ENCODE results near the gene TBC1D22A. TPM values are rescaled to one million over a fixed set of nuclear protein-coding genes. Genes with fewer than 3 reads are reported as not detected.

TBC1D22A gene
- polyA plus RNA-seq, 1 donor (not counting 4 experiments of a cell fraction or from before 2014, with no cell fraction given) = 20.9 TPM

DNA sequence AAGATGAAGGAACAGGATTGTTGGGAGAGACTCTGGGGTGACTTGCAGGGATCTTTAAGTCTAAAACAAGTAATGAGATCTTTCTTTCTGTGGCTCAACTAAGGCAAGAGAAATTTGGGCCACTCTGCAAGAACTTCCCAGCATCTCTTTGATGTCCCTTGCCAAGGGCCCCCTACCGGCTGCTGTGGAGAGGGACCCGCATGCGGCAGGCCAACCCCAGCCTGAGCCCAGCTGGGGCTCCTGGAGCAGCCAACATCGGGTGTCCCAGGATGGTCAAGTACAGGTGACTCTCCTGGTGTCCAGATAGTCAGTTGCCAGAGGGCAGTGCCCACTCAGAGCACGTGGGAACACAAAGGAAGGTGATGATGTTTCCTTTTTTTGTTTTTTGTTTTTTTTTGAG lies 363.2 kb downstream of the TBC1D22A start:
- no peak overlapping the region for H3K9ac ChIP-seq (ENCODE audit: control insufficient read depth, extremely low read depth, insufficient read depth, low read length)
- no peak overlapping the region for H2AFZ ChIP-seq (ENCODE audit: control insufficient read depth, low read length)
- no peaks in the 10 kb centered on the region for H3K9me1 ChIP-seq (ENCODE audit: control insufficient read depth, extremely low read depth, insufficient read depth, low read length)
- H3K4me3 ChIP-seq (ENCODE audit: control insufficient read depth in 2 of 3, extremely low read depth in 1 of 3, insufficient read depth in 2 of 3, low read depth in 1 of 3, low read length in 3 of 3) = no peak overlapping the region
- dilution Hi-C loops (cut with MboI; ENCODE audit: extremely low pct_ligation_motif_present, low sequenced_read_pairs) = no loop called here
- H3K4me1 ChIP-seq (ENCODE audit: control insufficient read depth, extremely low read depth, insufficient read depth, low read length) = peaks cover 22% of the 10 kb centered on the region
- no peaks in the 10 kb centered on the region for H3K9me3 ChIP-seq (ENCODE audit: control insufficient read depth, low read depth, low read length)
- H3K36me3 ChIP-seq (ENCODE audit: control insufficient read depth in 2 of 2, extremely low read depth in 1 of 2, insufficient read depth in 2 of 2, low read length in 2 of 2) = no peaks in the 10 kb centered on the region
- DNase-seq (ENCODE audit: low read depth, low spot score) (no peak), FAIRE-seq (no peak)
- TF ChIP-seq, protein P1, sequence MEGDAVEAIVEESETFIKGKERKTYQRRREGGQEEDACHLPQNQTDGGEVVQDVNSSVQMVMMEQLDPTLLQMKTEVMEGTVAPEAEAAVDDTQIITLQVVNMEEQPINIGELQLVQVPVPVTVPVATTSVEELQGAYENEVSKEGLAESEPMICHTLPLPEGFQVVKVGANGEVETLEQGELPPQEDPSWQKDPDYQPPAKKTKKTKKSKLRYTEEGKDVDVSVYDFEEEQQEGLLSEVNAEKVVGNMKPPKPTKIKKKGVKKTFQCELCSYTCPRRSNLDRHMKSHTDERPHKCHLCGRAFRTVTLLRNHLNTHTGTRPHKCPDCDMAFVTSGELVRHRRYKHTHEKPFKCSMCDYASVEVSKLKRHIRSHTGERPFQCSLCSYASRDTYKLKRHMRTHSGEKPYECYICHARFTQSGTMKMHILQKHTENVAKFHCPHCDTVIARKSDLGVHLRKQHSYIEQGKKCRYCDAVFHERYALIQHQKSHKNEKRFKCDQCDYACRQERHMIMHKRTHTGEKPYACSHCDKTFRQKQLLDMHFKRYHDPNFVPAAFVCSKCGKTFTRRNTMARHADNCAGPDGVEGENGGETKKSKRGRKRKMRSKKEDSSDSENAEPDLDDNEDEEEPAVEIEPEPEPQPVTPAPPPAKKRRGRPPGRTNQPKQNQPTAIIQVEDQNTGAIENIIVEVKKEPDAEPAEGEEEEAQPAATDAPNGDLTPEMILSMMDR (optimal IDR thresholded peaks at IDR 0.05 in 1 of 3, IDR thresholded peaks at IDR 0.05 in 1 of 3, conservative IDR thresholded peaks at IDR 0.05 in 1 of 3; ENCODE audit: extremely low read depth in 1 of 3, insufficient read depth in 2 of 3, low read length in 3 of 3) = no peak
- TF ChIP-seq EZH2 (IDR thresholded peaks at IDR 0.05; ENCODE audit: low read length) = no peak
- no peaks in the 10 kb centered on the region for H4K20me1 ChIP-seq (ENCODE audit: control insufficient read depth, extremely low read depth, insufficient read depth, low read length)
- H3K4me2 ChIP-seq (ENCODE audit: control insufficient read depth, extremely low read depth, insufficient read depth, low read depth, low read length) = no peak overlapping the region
- no peaks in the 10 kb centered on the region for H3K79me2 ChIP-seq (ENCODE audit: control insufficient read depth, insufficient read depth, low read length)
- no peak overlapping the region for H3K27ac ChIP-seq (ENCODE audit: control insufficient read depth, insufficient read depth, low read length)
- no peaks in the 10 kb centered on the region for H3K27me3 ChIP-seq (ENCODE audit: control insufficient read depth, extremely low read depth, insufficient read depth, low read length)

DNA sequence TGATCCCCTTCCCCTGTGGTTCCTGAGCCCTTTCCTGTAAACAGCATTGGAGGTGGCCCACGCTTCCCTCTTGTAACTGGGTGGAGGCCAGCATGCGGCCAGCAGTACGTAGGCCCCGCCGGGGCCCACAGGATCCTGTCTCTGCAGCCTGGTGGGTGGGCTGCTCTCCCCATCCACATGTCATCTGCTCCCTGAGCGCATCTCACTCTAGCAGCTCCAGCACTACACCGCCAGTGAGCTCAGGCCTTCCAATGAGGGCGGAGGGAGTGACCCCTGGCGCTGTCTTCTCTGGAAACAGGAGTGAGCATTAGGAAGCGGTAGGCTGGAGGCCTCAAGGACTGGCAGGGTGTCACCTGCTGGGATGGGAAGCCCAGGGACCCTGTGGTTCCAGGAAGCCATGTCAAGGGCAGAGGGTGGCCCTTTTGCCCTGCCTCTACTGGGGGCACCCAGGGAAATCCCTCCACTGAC lies 363.9 kb downstream of the TBC1D22A start:
- no peaks in the 10 kb centered on the region for H3K36me3 ChIP-seq (ENCODE audit: control insufficient read depth in 2 of 2, extremely low read depth in 1 of 2, insufficient read depth in 2 of 2, low read length in 2 of 2)
- peaks cover 22% of the 10 kb centered on the region for H3K4me1 ChIP-seq (ENCODE audit: control insufficient read depth, extremely low read depth, insufficient read depth, low read length)
- H3K27me3 ChIP-seq (ENCODE audit: control insufficient read depth, extremely low read depth, insufficient read depth, low read length) = no peaks in the 10 kb centered on the region
- DNase-seq (ENCODE audit: low read depth, low spot score) = no peak
- FAIRE-seq = no peak
- TF ChIP-seq EZH2 (IDR thresholded peaks at IDR 0.05; ENCODE audit: low read length) = no peak
- TF ChIP-seq, protein P1 (optimal IDR thresholded peaks at IDR 0.05 in 1 of 3, IDR thresholded peaks at IDR 0.05 in 1 of 3, conservative IDR thresholded peaks at IDR 0.05 in 1 of 3; ENCODE audit: extremely low read depth in 1 of 3, insufficient read depth in 2 of 3, low read length in 3 of 3) = no peak
- H2AFZ ChIP-seq (ENCODE audit: control insufficient read depth, low read length) = no peak overlapping the region
- H3K79me2 ChIP-seq (ENCODE audit: control insufficient read depth, insufficient read depth, low read length) = no peaks in the 10 kb centered on the region
- no peak overlapping the region for H3K27ac ChIP-seq (ENCODE audit: control insufficient read depth, insufficient read depth, low read length)
- H3K4me2 ChIP-seq (ENCODE audit: control insufficient read depth, extremely low read depth, insufficient read depth, low read depth, low read length) = no peak overlapping the region
- no peaks in the 10 kb centered on the region for H3K9me3 ChIP-seq (ENCODE audit: control insufficient read depth, low read depth, low read length)
- no peaks in the 10 kb centered on the region for H4K20me1 ChIP-seq (ENCODE audit: control insufficient read depth, extremely low read depth, insufficient read depth, low read length)
- no peak overlapping the region for H3K9ac ChIP-seq (ENCODE audit: control insufficient read depth, extremely low read depth, insufficient read depth, low read length)
- H3K4me3 ChIP-seq (ENCODE audit: control insufficient read depth in 2 of 3, extremely low read depth in 1 of 3, insufficient read depth in 2 of 3, low read depth in 1 of 3, low read length in 3 of 3) = no peak overlapping the region
- no peaks in the 10 kb centered on the region for H3K9me1 ChIP-seq (ENCODE audit: control insufficient read depth, extremely low read depth, insufficient read depth, low read length)
- dilution Hi-C loops (cut with MboI; ENCODE audit: extremely low pct_ligation_motif_present, low sequenced_read_pairs) = no loop called here

Measured in keratinocyte (primary cell).